CD4-positive, alpha-beta T cell (primary cell): Measurements from ENCODE around the gene CTNND1. TPM values are rescaled to one million over a fixed set of nuclear protein-coding genes. Genes with fewer than 3 reads are reported as not detected.
A peak's percentile ranks its signal among the peaks of the same experiment; 100 is the strongest.

Source experiments
- ATAC-seq: fragments of 200-7000 bp; cut with Tn5 transposase; one replicate; pipeline ENCODE4 v1.10.0; 2022; ENCODE audit warnings: mild to moderate bottlenecking; ENCODE audit not compliant: poor library complexity
- CTCF ChIA-PET: fragments of 350-600 bp; sonication (Branson Sonifier 250); formaldehyde crosslinking; loops from one replicate; lab custom pipeline; 2021; ENCODE audit warnings: antibody characterized with exemption, inconsistent platforms; lab: Charles Lee
- POLR2A ChIA-PET: fragments of 350-600 bp; sonication (Branson Sonifier 250); formaldehyde crosslinking; loops from one replicate; lab custom pipeline; 2021; ENCODE audit warnings: antibody characterized with exemption, inconsistent platforms; lab: Charles Lee
- DNase-seq, 14 experiments: peaks; one replicate each; pipeline ENCODE4 v3.0.0-alpha.2; 2013 to 2020; ENCODE audit warnings: mixed read lengths in 2 of 14
- H3K27ac ChIP-seq, 2 donors: one replicate each; pipeline versions ENCODE4 v1.5.1 to v1.7.0; 2013; ENCODE audit warnings: low read length in 2 of 2, low read depth in 1 of 2, mild to moderate bottlenecking in 1 of 2
- H3K27me3 ChIP-seq, 2 experiments: 1 replicate in 1 of 2; 2 replicates in 1 of 2; pipeline versions ENCODE4 v1.6.1 to v1.7.0; 2013; ENCODE audit warnings: low read length in 2 of 2, control low read depth in 1 of 2, mild to moderate bottlenecking in 1 of 2, moderate library complexity in 1 of 2; ENCODE audit not compliant: insufficient read depth in 2 of 2, control insufficient read depth in 1 of 2
- H3K36me3 ChIP-seq: one replicate; pipeline ENCODE4 v1.6.1; 2013; ENCODE audit warnings: low read length, control low read depth; ENCODE audit not compliant: insufficient read depth
- H3K4me1 ChIP-seq: one replicate; pipeline ENCODE4 v1.6.1; 2013; ENCODE audit warnings: low read length, control low read depth; ENCODE audit not compliant: insufficient read depth
- H3K4me3 ChIP-seq: one replicate; pipeline ENCODE4 v1.5.1; 2013; ENCODE audit warnings: mild to moderate bottlenecking, low read length, moderate library complexity
- H3K9me3 ChIP-seq, 2 experiments: 1 replicate in 1 of 2; 2 replicates in 1 of 2; pipeline versions ENCODE4 v1.6.1 to v1.7.0; 2013; ENCODE audit warnings: low read length in 2 of 2, mild to moderate bottlenecking in 2 of 2, control low read depth in 1 of 2, moderate library complexity in 1 of 2; ENCODE audit not compliant: control insufficient read depth in 1 of 2, insufficient read depth in 1 of 2
- H3K27ac Mint-ChIP-seq: one replicate; pipeline ENCODE4 v1.8.0; 2020; ENCODE audit warnings: mixed read lengths
- H3K27me3 Mint-ChIP-seq: one replicate; pipeline ENCODE4 v1.8.0; 2021; ENCODE audit warnings: mixed read lengths
- H3K36me3 Mint-ChIP-seq: one replicate; pipeline ENCODE4 v1.8.0; 2021; ENCODE audit warnings: low read depth, mixed read lengths
- H3K4me1 Mint-ChIP-seq: one replicate; pipeline ENCODE4 v1.8.0; 2021; ENCODE audit warnings: low read depth, mixed read lengths
- H3K4me3 Mint-ChIP-seq: one replicate; pipeline ENCODE4 v1.8.0; 2020; ENCODE audit warnings: mild to moderate bottlenecking, mixed read lengths
- H3K9me3 Mint-ChIP-seq: one replicate; pipeline ENCODE4 v1.8.0; 2020; ENCODE audit warnings: mixed read lengths
- intact Hi-C, 2 experiments: fragments of 100-400 bp; cut with DNase I in 1 of 2; cut with micrococcal nuclease in 1 of 2; formaldehyde crosslinking; loops; one replicate each; pipeline versions ENCODE4 v1.15.1 to v1.9.0; 2023 to 2025; cut with DNase I, micrococcal nuclease
- total RNA-seq, 174 experiments: library from RNA in 2 of 174; stranded (reverse) in 2 of 174; gene quantifications; one replicate each; pipeline ENCODE4 v1.2.3 and lab custom pipeline; 2021 to 2026
- TF ChIP-seq, protein P1 (sequence below): fragments of 200-600 bp; IDR thresholded peaks from one replicate; pipeline ENCODE4 v1.8.0; 2022; ENCODE audit warnings: antibody characterized with exemption, mild to moderate bottlenecking

CTNND1 gene
- total RNA-seq, 2 experiments from 2014 or later: 12.4 to 12.5 TPM

DNA sequence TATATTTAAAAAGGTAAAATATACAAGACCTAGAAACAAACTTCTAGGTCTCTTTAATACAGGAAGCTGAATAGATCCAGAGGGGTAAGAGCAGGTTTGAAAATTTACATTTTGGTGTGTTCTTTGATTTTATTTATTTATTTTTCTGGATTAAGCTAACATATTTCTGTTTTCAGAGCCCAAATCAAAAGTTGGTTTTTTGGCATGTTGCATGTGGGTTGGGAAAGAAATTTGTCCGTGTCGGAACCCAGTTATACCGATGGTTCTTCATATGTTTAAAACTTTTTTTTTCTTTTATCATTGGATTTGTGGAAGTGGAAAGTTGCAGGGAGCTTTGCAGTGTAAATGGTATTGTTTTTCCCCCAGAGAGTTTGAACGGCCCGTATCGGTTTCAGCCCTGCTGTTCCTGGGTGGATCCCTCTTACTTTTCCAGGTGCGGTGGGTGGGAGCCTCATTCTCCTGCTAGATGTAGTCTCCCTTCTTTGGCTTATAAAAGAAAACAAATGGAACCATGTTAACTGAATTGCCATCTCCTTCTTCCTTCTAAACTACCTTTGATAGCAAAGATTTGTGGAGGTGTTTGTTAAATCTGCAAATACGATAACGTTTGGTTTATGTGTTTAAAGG, 746 bp downstream of the CTNND1 start:
- no peaks in the 10 kb centered on the region for H3K36me3 ChIP-seq
- Mint-ChIP-seq H3K27me3 (no peaks in the 10 kb centered on the region), H3K4me1 (peaks cover 27% of the 10 kb centered on the region), H3K4me3 (peak overlapping the region; percentile 15), H3K36me3 (no peaks in the 10 kb centered on the region), H3K9me3 (no peaks in the 10 kb centered on the region), H3K27ac (no peak overlapping the region)
- CTCF ChIA-PET: interaction anchor here (1.7 kb wide), 1 partner anchor 38 kb away, joined by 6 read pairs; no protein-coding TSS in a partner anchor
- TF ChIP-seq, protein P1, sequence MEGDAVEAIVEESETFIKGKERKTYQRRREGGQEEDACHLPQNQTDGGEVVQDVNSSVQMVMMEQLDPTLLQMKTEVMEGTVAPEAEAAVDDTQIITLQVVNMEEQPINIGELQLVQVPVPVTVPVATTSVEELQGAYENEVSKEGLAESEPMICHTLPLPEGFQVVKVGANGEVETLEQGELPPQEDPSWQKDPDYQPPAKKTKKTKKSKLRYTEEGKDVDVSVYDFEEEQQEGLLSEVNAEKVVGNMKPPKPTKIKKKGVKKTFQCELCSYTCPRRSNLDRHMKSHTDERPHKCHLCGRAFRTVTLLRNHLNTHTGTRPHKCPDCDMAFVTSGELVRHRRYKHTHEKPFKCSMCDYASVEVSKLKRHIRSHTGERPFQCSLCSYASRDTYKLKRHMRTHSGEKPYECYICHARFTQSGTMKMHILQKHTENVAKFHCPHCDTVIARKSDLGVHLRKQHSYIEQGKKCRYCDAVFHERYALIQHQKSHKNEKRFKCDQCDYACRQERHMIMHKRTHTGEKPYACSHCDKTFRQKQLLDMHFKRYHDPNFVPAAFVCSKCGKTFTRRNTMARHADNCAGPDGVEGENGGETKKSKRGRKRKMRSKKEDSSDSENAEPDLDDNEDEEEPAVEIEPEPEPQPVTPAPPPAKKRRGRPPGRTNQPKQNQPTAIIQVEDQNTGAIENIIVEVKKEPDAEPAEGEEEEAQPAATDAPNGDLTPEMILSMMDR: no peak
- DNase-seq (no peak), ATAC-seq (no peak)
- POLR2A ChIA-PET: interaction anchor here (1.5 to 1.7 kb wide), 2 partner anchors 21 to 38 kb away, joined by 3 to 5 read pairs; partner anchors contain the start of gene SELENOH
- no peak overlapping the region for H3K27ac ChIP-seq
- H3K9me3 ChIP-seq: no peaks in the 10 kb centered on the region
- peak overlapping the region; percentile 2 for H3K4me3 ChIP-seq
- H3K27me3 ChIP-seq: no peaks in the 10 kb centered on the region
- intact Hi-C loops: no loop called here
- no peaks in the 10 kb centered on the region for H3K4me1 ChIP-seq

DNA sequence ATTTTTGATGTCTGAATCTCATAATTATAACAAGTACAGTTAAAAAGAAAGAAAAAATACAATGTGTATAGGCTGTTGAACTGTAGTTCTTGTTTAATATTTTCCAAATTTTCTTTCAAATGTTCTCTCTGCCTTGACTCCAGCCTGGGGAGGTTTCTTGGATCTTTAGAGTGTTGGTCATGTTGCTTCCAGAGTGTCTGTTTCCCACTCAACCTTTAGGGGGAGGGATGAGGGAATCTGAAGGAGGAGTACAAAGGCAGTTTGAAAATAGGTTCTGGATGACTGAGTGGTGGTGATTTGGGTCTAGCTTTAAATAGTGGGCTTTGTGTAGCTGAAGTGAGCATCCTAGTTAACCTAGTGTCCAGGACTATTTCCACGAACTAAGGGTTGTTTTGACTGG, 2.0 kb downstream of the CTNND1 start:
- Histone ChIP-seq H3K36me3 (no peaks in the 10 kb centered on the region), H3K9me3 (no peaks in the 10 kb centered on the region), H3K27me3 (no peaks in the 10 kb centered on the region), H3K4me1 (no peaks in the 10 kb centered on the region), H3K27ac (no peak overlapping the region), H3K4me3 (no peak overlapping the region)
- CTCF ChIA-PET: interaction anchor here (1.4 kb wide), 1 partner anchor 37 kb away, joined by 5 read pairs; no protein-coding TSS in a partner anchor
- POLR2A ChIA-PET: interaction anchor here (1.5 to 1.7 kb wide), 3 partner anchors 22 to 37 kb away, joined by 3 to 5 read pairs (median 4); partner anchors contain the start of gene SELENOH
- intact Hi-C loops: no loop called here
- Mint-ChIP-seq H3K9me3 (no peaks in the 10 kb centered on the region), H3K4me3 (peak overlapping the region; percentile 13), H3K27ac (peak overlapping the region; percentile 31), H3K36me3 (no peaks in the 10 kb centered on the region), H3K4me1 (peaks cover 27% of the 10 kb centered on the region), H3K27me3 (no peaks in the 10 kb centered on the region)
- TF ChIP-seq, protein P1: no peak
- no peak for ATAC-seq
- no peak for DNase-seq

DNA sequence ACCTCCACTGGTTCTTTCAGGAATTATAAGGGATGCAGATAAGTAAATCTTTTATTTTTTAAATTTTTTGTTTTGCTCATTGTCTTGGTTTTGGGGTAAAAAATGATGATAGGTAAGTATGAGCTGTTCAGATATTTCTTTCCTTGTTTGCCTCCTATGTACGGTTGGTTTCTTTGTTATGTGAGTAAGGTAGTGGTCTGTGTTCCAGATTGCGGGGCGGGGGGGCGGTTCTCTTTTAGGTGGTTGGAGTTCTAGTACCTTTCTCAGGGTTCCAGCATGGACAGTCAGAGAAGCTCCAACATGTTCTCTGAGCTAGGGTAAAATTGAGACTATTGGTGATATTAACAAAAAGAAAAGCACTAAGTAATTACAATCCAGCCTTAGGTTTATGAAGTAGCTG, 2.4 kb downstream of the CTNND1 start:
- Mint-ChIP-seq H3K4me1 (peaks cover 27% of the 10 kb centered on the region), H3K27ac (peak overlapping the region; percentile 31), H3K27me3 (no peaks in the 10 kb centered on the region), H3K36me3 (no peaks in the 10 kb centered on the region), H3K9me3 (no peaks in the 10 kb centered on the region), H3K4me3 (no peak overlapping the region)
- no peak overlapping the region for H3K27ac ChIP-seq
- intact Hi-C loops: no loop called here
- no peak for ATAC-seq
- no peaks in the 10 kb centered on the region for H3K9me3 ChIP-seq
- H3K27me3 ChIP-seq: no peaks in the 10 kb centered on the region
- TF ChIP-seq, protein P1: no peak
- no peak for DNase-seq
- no peaks in the 10 kb centered on the region for H3K36me3 ChIP-seq
- ChIA-PET CTCF (interaction anchor here (1.4 kb wide), 1 partner anchor 37 kb away, joined by 5 read pairs; no protein-coding TSS in a partner anchor), POLR2A (interaction anchor here (1.0 to 1.5 kb wide), 2 partner anchors 20 to 27 kb away, joined by 4 read pairs; no protein-coding TSS in a partner anchor)
- no peaks in the 10 kb centered on the region for H3K4me1 ChIP-seq
- no peak overlapping the region for H3K4me3 ChIP-seq
